Cardiac muscle cell (in vitro differentiated cells and primary cell): ENCODE results near the gene HAPLN1. TPM values are rescaled to one million over a fixed set of nuclear protein-coding genes. Genes with fewer than 3 reads are reported as not detected.
A peak's percentile ranks its signal among the peaks of the same experiment; 100 is the strongest.

Source experiments
- DNase-seq, 2 donors: peaks; one replicate each; pipeline versions ENCODE4 v3.0.0 to v3.0.0-alpha.2; 2010 to 2017; ENCODE audit warnings: low read depth in 1 of 2, low spot score in 1 of 2
- H3K27ac ChIP-seq: fragments of 200-600 bp; sonication (generic); 2 replicates; pipeline ENCODE4 v1.5.1; 2016
- H3K27me3 ChIP-seq: fragments of 200-600 bp; sonication (generic); 2 replicates; pipeline ENCODE4 v1.6.0; 2016; ENCODE audit warnings: control low read depth
- H3K36me3 ChIP-seq: fragments of 200-600 bp; sonication (generic); 2 replicates; pipeline ENCODE4 v1.5.1; 2016; ENCODE audit warnings: control low read depth
- H3K4me1 ChIP-seq: fragments of 200-600 bp; sonication (generic); 2 replicates; pipeline ENCODE4 v1.8.1; 2017; ENCODE audit warnings: low read depth, mild to moderate bottlenecking, mixed run types
- H3K4me3 ChIP-seq: fragments of 200-600 bp; sonication (generic); 2 replicates; pipeline ENCODE4 v1.5.1; 2016; ENCODE audit warnings: mild to moderate bottlenecking
- H3K9me3 ChIP-seq: fragments of 200-600 bp; sonication (generic); 2 replicates; pipeline ENCODE4 v1.5.1; 2017; ENCODE audit warnings: low read depth, mild to moderate bottlenecking, control low read depth
- polyA plus RNA-seq: library from polyadenylated mRNA; unstranded; fragments of >200 nt; fragmentation: Nextera tagmentation; extraction: Ambion mirVana; gene quantifications from 2 replicates; pipeline ENCODE4 v1.2.1, GENCODE V29; 2016
- total RNA-seq: library from RNA; depleted of rRNA; stranded (reverse); fragments of >200 nt; gene quantifications from 2 replicates; pipeline ENCODE4 v1.2.3, GENCODE V29; 2016
- TF ChIP-seq, protein P1 (sequence below): IDR thresholded peaks from 2 replicates; pipeline ENCODE4 v1.5.1; 2012; ENCODE audit warnings: low read depth, mild to moderate bottlenecking, low read length

HAPLN1 gene
- total and polyA plus RNA-seq, 2 experiments from 2014 or later: 9.9 to 11.9 TPM

DNA sequence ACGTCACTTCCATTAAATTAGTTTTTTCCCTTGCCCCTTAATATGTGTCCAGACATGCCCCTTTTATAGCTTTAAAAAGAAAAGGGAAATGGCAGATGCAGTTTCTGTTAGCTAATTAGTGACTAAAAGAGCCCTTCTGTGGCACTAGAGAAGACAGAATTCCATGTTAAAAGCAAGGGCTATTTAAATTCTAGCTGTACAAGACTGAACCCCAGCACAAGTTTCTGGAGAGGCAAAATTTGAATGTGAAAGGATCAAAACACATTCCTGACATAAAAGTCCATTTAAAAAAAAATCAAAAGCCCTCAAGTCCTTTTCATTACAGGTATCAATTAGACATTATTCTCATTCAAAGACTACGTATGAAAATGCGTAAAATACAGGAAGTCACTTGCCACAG is 78.7 kb downstream of the HAPLN1 start:
- TF ChIP-seq, protein P1, sequence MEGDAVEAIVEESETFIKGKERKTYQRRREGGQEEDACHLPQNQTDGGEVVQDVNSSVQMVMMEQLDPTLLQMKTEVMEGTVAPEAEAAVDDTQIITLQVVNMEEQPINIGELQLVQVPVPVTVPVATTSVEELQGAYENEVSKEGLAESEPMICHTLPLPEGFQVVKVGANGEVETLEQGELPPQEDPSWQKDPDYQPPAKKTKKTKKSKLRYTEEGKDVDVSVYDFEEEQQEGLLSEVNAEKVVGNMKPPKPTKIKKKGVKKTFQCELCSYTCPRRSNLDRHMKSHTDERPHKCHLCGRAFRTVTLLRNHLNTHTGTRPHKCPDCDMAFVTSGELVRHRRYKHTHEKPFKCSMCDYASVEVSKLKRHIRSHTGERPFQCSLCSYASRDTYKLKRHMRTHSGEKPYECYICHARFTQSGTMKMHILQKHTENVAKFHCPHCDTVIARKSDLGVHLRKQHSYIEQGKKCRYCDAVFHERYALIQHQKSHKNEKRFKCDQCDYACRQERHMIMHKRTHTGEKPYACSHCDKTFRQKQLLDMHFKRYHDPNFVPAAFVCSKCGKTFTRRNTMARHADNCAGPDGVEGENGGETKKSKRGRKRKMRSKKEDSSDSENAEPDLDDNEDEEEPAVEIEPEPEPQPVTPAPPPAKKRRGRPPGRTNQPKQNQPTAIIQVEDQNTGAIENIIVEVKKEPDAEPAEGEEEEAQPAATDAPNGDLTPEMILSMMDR: no peak
- no peaks in the 10 kb centered on the region for H3K9me3 ChIP-seq
- no peak overlapping the region for H3K27ac ChIP-seq
- H3K4me3 ChIP-seq: no peak overlapping the region
- no peaks in the 10 kb centered on the region for H3K4me1 ChIP-seq
- no peak for DNase-seq
- H3K36me3 ChIP-seq: no peaks in the 10 kb centered on the region
- H3K27me3 ChIP-seq: no peaks in the 10 kb centered on the region

GRCh38 chr5:83639911-83640310 is 80.7 kb downstream of the HAPLN1 start:
- no peak overlapping the region for H3K27ac ChIP-seq
- H3K4me1 ChIP-seq: no peaks in the 10 kb centered on the region
- H3K9me3 ChIP-seq: no peaks in the 10 kb centered on the region
- no peaks in the 10 kb centered on the region for H3K36me3 ChIP-seq
- TF ChIP-seq, protein P1: no peak
- H3K4me3 ChIP-seq: no peak overlapping the region
- DNase-seq: no peak
- no peaks in the 10 kb centered on the region for H3K27me3 ChIP-seq

GRCh38 chr5:83636156-83636555 is 84.5 kb downstream of the HAPLN1 start:
- DNase-seq: peak in 1 of 2 donors; percentile 8
- Histone ChIP-seq H3K4me3 (no peak overlapping the region), H3K9me3 (no peaks in the 10 kb centered on the region), H3K4me1 (no peaks in the 10 kb centered on the region), H3K27me3 (no peaks in the 10 kb centered on the region), H3K27ac (no peak overlapping the region), H3K36me3 (no peaks in the 10 kb centered on the region)
- TF ChIP-seq, protein P1: no peak

GRCh38 chr5:83633285-83633684 is 87.4 kb downstream of the HAPLN1 start:
- DNase-seq: no peak
- TF ChIP-seq, protein P1: no peak
- Histone ChIP-seq H3K27me3 (no peaks in the 10 kb centered on the region), H3K36me3 (no peaks in the 10 kb centered on the region), H3K9me3 (no peaks in the 10 kb centered on the region), H3K27ac (peak overlapping the region; percentile 68), H3K4me3 (no peak overlapping the region), H3K4me1 (no peaks in the 10 kb centered on the region)

DNA sequence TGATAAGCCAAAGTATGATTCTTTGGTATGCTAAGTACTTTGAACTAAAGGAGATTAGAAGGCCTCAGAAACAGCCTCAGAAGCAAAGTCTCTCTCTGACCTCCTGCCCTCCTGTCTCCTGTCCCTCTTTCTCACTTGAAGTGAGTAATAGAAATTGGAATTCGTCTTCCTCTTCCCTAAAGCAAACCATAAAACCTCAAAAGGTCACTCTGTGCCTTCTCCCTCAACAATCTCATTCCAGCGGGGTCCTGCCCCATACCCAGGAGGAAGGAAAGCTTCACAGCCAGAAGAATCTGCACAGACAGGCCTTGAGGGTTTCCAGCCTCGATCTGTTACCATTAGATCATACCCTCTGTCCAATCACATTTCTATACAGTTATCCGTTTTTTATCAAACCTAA is 87.8 kb downstream of the HAPLN1 start:
- Histone ChIP-seq H3K27ac (peak overlapping the region; percentile 68), H3K4me3 (no peak overlapping the region), H3K4me1 (no peaks in the 10 kb centered on the region), H3K36me3 (no peaks in the 10 kb centered on the region), H3K27me3 (no peaks in the 10 kb centered on the region), H3K9me3 (no peaks in the 10 kb centered on the region)
- TF ChIP-seq, protein P1: no peak
- peak; percentile 2 to 80 for DNase-seq

GRCh38 chr5:83628360-83628759 is 92.3 kb downstream of the HAPLN1 start:
- no peaks in the 10 kb centered on the region for H3K4me1 ChIP-seq
- H3K9me3 ChIP-seq: no peaks in the 10 kb centered on the region
- DNase-seq: peak in 1 of 2 donors; percentile 10
- H3K36me3 ChIP-seq: no peaks in the 10 kb centered on the region
- no peak overlapping the region for H3K4me3 ChIP-seq
- TF ChIP-seq, protein P1: no peak
- no peak overlapping the region for H3K27ac ChIP-seq
- no peaks in the 10 kb centered on the region for H3K27me3 ChIP-seq
